H1 (cell line): ENCODE results near the gene ZNF541. TPM values are rescaled to one million over a fixed set of nuclear protein-coding genes. Genes with fewer than 3 reads are reported as not detected.
A peak's percentile ranks its signal among the peaks of the same experiment; 100 is the strongest.

Experiments used
- CTCF ChIA-PET: fragments of 300-600 bp; sonication (Branson Sonifier 250); formaldehyde crosslinking; loops from one replicate; lab custom pipeline; 2021; ENCODE audit not compliant: partially characterized antibody; lab: Charles Lee
- POLR2A ChIA-PET: fragments of 300-600 bp; sonication (Branson Sonifier 250); formaldehyde crosslinking; loops from one replicate; lab custom pipeline; 2021; ENCODE audit warnings: inconsistent platforms; ENCODE audit not compliant: partially characterized antibody; lab: Charles Lee
- DNase-seq, 2 experiments: peaks; one replicate each; pipeline versions ENCODE4 v3.0.0 to v3.0.0-alpha.2; 2010 to 2022; ENCODE audit warnings: low spot score in 2 of 2, low read depth in 1 of 2, mixed read lengths in 1 of 2
- FAIRE-seq: peaks from 2 replicates; lab custom pipeline; 2011; peaks lifted over from hg19 to GRCh38; lab: Jason Lieb, UNC
- H2AFZ ChIP-seq: 2 replicates; pipeline ENCODE4 v1.8.1; 2012; ENCODE audit warnings: low read length, inconsistent platforms
- H2AK5ac ChIP-seq: 2 replicates; pipeline ENCODE4 v1.6.1; 2013; ENCODE audit warnings: low read depth, low read length
- H2BK120ac ChIP-seq: replicated peaks from 2 replicates; pipeline ENCODE3; 2013; ENCODE audit warnings: low read depth, low read length, inconsistent platforms
- H2BK12ac ChIP-seq: 2 replicates; pipeline ENCODE4 v1.6.1; 2013; ENCODE audit warnings: low read depth, low read length
- H2BK15ac ChIP-seq: 2 replicates; pipeline ENCODE4 v1.6.1; 2013; ENCODE audit warnings: low read length
- H2BK20ac ChIP-seq: 2 replicates; pipeline ENCODE4 v1.6.1; 2013; ENCODE audit warnings: low read length
- H2BK5ac ChIP-seq: 2 replicates; pipeline ENCODE4 v1.6.1; 2013; ENCODE audit warnings: low read depth, low read length
- H3K14ac ChIP-seq: 2 replicates; pipeline ENCODE4 v1.6.1; 2013; ENCODE audit warnings: inconsistent platforms; ENCODE audit not compliant: insufficient read length
- H3K18ac ChIP-seq: 2 replicates; pipeline ENCODE4 v1.6.1; 2013; ENCODE audit warnings: low read length; ENCODE audit errors: extremely low read depth
- H3K23ac ChIP-seq: 2 replicates; pipeline ENCODE4 v1.6.1; 2013; ENCODE audit warnings: inconsistent platforms; ENCODE audit not compliant: insufficient read length
- H3K23me2 ChIP-seq: 2 replicates; pipeline ENCODE4 v1.6.1; 2013; ENCODE audit warnings: low read depth, low read length
- H3K27ac ChIP-seq: 2 replicates; pipeline ENCODE4 v1.6.1; 2011; ENCODE audit warnings: low read depth, low read length, inconsistent platforms
- H3K27me3 ChIP-seq, 4 experiments: replicated peaks in 1 of 4; 1 replicate in 1 of 4; 2 replicates in 3 of 4; pipeline versions ENCODE4 v1.6.1 to v1.8.1; 2011 to 2013; ENCODE audit warnings: low read length in 3 of 4, mild to moderate bottlenecking in 3 of 4, inconsistent platforms in 2 of 4, mixed read lengths in 2 of 4, moderate library complexity in 1 of 4; ENCODE audit not compliant: control insufficient read depth in 3 of 4, insufficient read depth in 3 of 4; ENCODE audit errors: extremely low read depth in 1 of 4
- H3K36me3 ChIP-seq, 4 experiments: 2 replicates each; pipeline versions ENCODE4 v1.6.1 to v1.8.1; 2011 to 2013; ENCODE audit warnings: mild to moderate bottlenecking in 4 of 4, low read length in 3 of 4, moderate library complexity in 2 of 4, control low read depth in 1 of 4, inconsistent platforms in 1 of 4; ENCODE audit not compliant: insufficient read depth in 4 of 4, control insufficient read depth in 2 of 4
- H3K4ac ChIP-seq: replicated peaks from 2 replicates; pipeline ENCODE3; 2013; ENCODE audit warnings: low read length, low read depth, mixed read lengths, inconsistent platforms; ENCODE audit not compliant: insufficient read length
- H3K4me1 ChIP-seq, 4 experiments: replicated peaks in 1 of 4; 1 replicate in 1 of 4; 2 replicates in 3 of 4; pipeline versions ENCODE4 v1.6.1 to v1.8.1; 2011 to 2013; ENCODE audit warnings: low read length in 3 of 4, inconsistent platforms in 2 of 4, mixed read lengths in 1 of 4; ENCODE audit not compliant: insufficient read depth in 4 of 4, control insufficient read depth in 3 of 4
- H3K4me2 ChIP-seq, 2 experiments: 2 replicates each; pipeline versions ENCODE4 v1.6.1 to v1.8.1; 2011 to 2013; ENCODE audit warnings: low read depth in 2 of 2, low read length in 2 of 2, control low read depth in 1 of 2, inconsistent platforms in 1 of 2, mild to moderate bottlenecking in 1 of 2; ENCODE audit not compliant: insufficient read depth in 1 of 2
- H3K4me3 ChIP-seq, 4 experiments: fragments of 200-600, 300-600 bp in 1 of 4; sonication (generic), shearing (Covaris generic), sonication (Bioruptor Twin) in 1 of 4; 2 replicates each; pipeline versions ENCODE4 v1.5.1 to v1.8.1; 2011 to 2016; ENCODE audit warnings: low read length in 4 of 4, low read depth in 3 of 4, control low read depth in 2 of 4, inconsistent platforms in 2 of 4, mild to moderate bottlenecking in 2 of 4, mixed read lengths in 1 of 4, moderate library complexity in 1 of 4; ENCODE audit not compliant: insufficient read depth in 2 of 4; ENCODE audit errors: extremely low read depth in 1 of 4
- H3K56ac ChIP-seq: replicated peaks from 2 replicates; pipeline ENCODE3; 2013; ENCODE audit warnings: low read depth, mild to moderate bottlenecking, mixed read lengths, low read length, inconsistent platforms; ENCODE audit not compliant: insufficient read length
- H3K79me1 ChIP-seq: 2 replicates; pipeline ENCODE4 v1.6.1; 2013; ENCODE audit warnings: low read depth, low read length, control low read depth
- H3K79me2 ChIP-seq, 2 experiments: 2 replicates each; pipeline versions ENCODE4 v1.6.1 to v1.8.1; 2012 to 2013; ENCODE audit warnings: low read length in 2 of 2, mild to moderate bottlenecking in 2 of 2, inconsistent platforms in 1 of 2; ENCODE audit not compliant: insufficient read depth in 2 of 2, control insufficient read depth in 1 of 2
- H3K9ac ChIP-seq, 4 experiments: replicated peaks in 1 of 4; 1 replicate in 1 of 4; 2 replicates in 3 of 4; pipeline versions ENCODE4 v1.6.1 to v1.8.1; 2011 to 2013; ENCODE audit warnings: low read depth in 3 of 4, low read length in 3 of 4, control low read depth in 2 of 4, mild to moderate bottlenecking in 2 of 4, moderate library complexity in 2 of 4, inconsistent platforms in 1 of 4; ENCODE audit errors: extremely low read depth in 1 of 4
- H3K9me3 ChIP-seq, 2 experiments: 2 replicates each; pipeline versions ENCODE4 v1.6.1 to v1.8.1; 2012 to 2013; ENCODE audit warnings: mild to moderate bottlenecking in 2 of 2, moderate library complexity in 2 of 2, control low read depth in 1 of 2, inconsistent platforms in 1 of 2, low read depth in 1 of 2, low read length in 1 of 2, mixed read lengths in 1 of 2; ENCODE audit not compliant: insufficient read depth in 2 of 2
- H4K20me1 ChIP-seq, 2 experiments: replicated peaks in 1 of 2; 2 replicates each; pipeline versions ENCODE3 to v1.8.1; 2011 to 2013; ENCODE audit warnings: inconsistent platforms in 2 of 2, low read length in 2 of 2, mild to moderate bottlenecking in 1 of 2; ENCODE audit not compliant: insufficient read depth in 2 of 2, control insufficient read depth in 1 of 2
- H4K5ac ChIP-seq: 2 replicates; pipeline ENCODE4 v1.6.1; 2013; ENCODE audit warnings: low read length, low read depth, mixed read lengths, inconsistent platforms; ENCODE audit not compliant: insufficient read length
- H4K8ac ChIP-seq: 2 replicates; pipeline ENCODE4 v1.8.0; 2013; ENCODE audit warnings: mild to moderate bottlenecking, moderate library complexity, low read length, inconsistent platforms; ENCODE audit not compliant: insufficient read depth; ENCODE audit errors: extremely low read depth
- H4K91ac ChIP-seq: replicated peaks from 2 replicates; pipeline ENCODE3; 2013; ENCODE audit warnings: low read length, mixed read lengths, inconsistent platforms; ENCODE audit not compliant: insufficient read length
- KDM1A ChIP-seq: fragments of 200-600, 300-600 bp; sonication (generic); IDR thresholded peaks from 2 replicates; pipeline ENCODE4 v1.7.1; 2016; ENCODE audit warnings: mild to moderate bottlenecking, low read length, borderline replicate concordance
- RNF2 ChIP-seq: fragments of 200-900, 300-1000 bp; sonication (generic); IDR thresholded peaks from 2 replicates; pipeline ENCODE4 v1.7.1; 2016; ENCODE audit warnings: borderline replicate concordance, low read depth, mild to moderate bottlenecking, antibody characterized with exemption, low read length; ENCODE audit not compliant: poor library complexity, severe bottlenecking; ENCODE audit errors: missing control alignments
- WGBS, 2 experiments: shearing (Covaris generic) in 1 of 2; methylation state at CpG; one replicate each; pipeline versions ENCODE4 v1.1.6 to v1.1.7; 2013 to 2015; ENCODE audit warnings: low lambda C conversion rate in 2 of 2, mixed read lengths in 2 of 2, inconsistent platforms in 1 of 2, low coverage in 1 of 2, missing lambda C conversion rate in 1 of 2; ENCODE audit not compliant: insufficient replicate concordance in 2 of 2, insufficient coverage in 1 of 2, insufficient read length in 1 of 2; ENCODE audit errors: extremely low coverage in 1 of 2, missing lambda C conversion rate in 1 of 2; 5-methylcytosine and 5-hydroxymethylcytosine counted together
- polyA plus RNA-seq, 7 experiments: library from polyadenylated mRNA; depleted of rRNA in 3 of 7; stranded (reverse) in 5 of 7; unstranded in 2 of 7; fragments of >200 nt in 5 of 7; fragments of 200-250 nt in 2 of 7; gene quantifications; 1 replicate in 5 of 7; 2 replicates in 1 of 7; 4 replicates in 1 of 7; pipeline versions ENCODE4 v1.2.1 to v1.2.3, GENCODE V29; 2011 to 2013; ENCODE audit warnings: missing spikeins in 2 of 7, mixed read lengths in 2 of 7
- total RNA-seq: library from RNA; stranded (reverse); fragmentation: NEBNext Ultra II Directional; extraction: Animal tissue kit (Norgen Biotek cat#: 25700); gene quantifications from 2 replicates; pipeline ENCODE4 v1.2.1, GENCODE V29; 2021

ZNF541 gene
- total and polyA plus RNA-seq, 2 of the 8 experiments (the other 6 are each of a cell fraction or from before 2014, with no cell fraction given) = 0.05 TPM; not detected in 1

GRCh38 chr19:47614559-47614958 is 41.6 kb upstream of the ZNF541 start:
- no peak overlapping the region for H3K9ac ChIP-seq
- no peak overlapping the region for H4K8ac ChIP-seq
- H2BK5ac ChIP-seq = peak overlapping the region; percentile 81
- ChIA-PET CTCF (no interaction called here), POLR2A (interaction anchor here (5.8 to 6.1 kb wide), 2 partner anchors 9 to 15 kb away, joined by 57 to 59 read pairs; no protein-coding TSS in a partner anchor)
- H2BK12ac ChIP-seq = peak overlapping the region; percentile 92
- no peak overlapping the region for H3K4me3 ChIP-seq
- no peak overlapping the region for H2AFZ ChIP-seq
- peaks cover 3% of the 10 kb centered on the region; the same call in 1 of the 2 replicates for H3K23me2 ChIP-seq
- H2BK20ac ChIP-seq = peak overlapping the region; percentile 97
- no peak overlapping the region for H3K56ac ChIP-seq
- TF ChIP-seq RNF2 = no peak
- TF ChIP-seq KDM1A = 0 out of 2 replicates have a peak, but pooled peaks have one; percentile 12
- H4K5ac ChIP-seq = no peak overlapping the region
- peaks cover 28% of the 10 kb centered on the region for H3K79me1 ChIP-seq
- no peak overlapping the region for H3K14ac ChIP-seq
- FAIRE-seq (no peak), DNase-seq (no peak)
- peaks cover 8 to 22% of the 10 kb centered on the region in 2 experiments for H4K20me1 ChIP-seq
- 95% methylated on average over 10 of the region's 10 CpGs; no CpG with 5 or more reads in 1 of the 2 experiments for WGBS, 2 experiments
- H4K91ac ChIP-seq = no peak overlapping the region
- H3K36me3 ChIP-seq = no peaks in the 10 kb centered on the region; a peak in 1 of 8 replicates
- no peak overlapping the region; a peak in 1 of 4 replicates for H3K4me2 ChIP-seq
- H3K23ac ChIP-seq = no peak overlapping the region
- H3K18ac ChIP-seq = peak overlapping the region; percentile 60; the same call in 1 of the 2 replicates
- H3K79me2 ChIP-seq = peaks cover 41 to 91% of the 10 kb centered on the region in 2 experiments
- peak overlapping the region; percentile 99; the same call in 1 of the 2 replicates for H2AK5ac ChIP-seq
- H2BK15ac ChIP-seq = peak overlapping the region; percentile 81; the same call in 1 of the 2 replicates
- no peaks in the 10 kb centered on the region for H3K9me3 ChIP-seq
- H3K4ac ChIP-seq = peak overlapping the region; percentile 64
- peak overlapping the region; percentile 32; the same call in 1 of the 2 replicates for H3K27ac ChIP-seq
- H2BK120ac ChIP-seq = no peak overlapping the region
- no peaks in the 10 kb centered on the region for H3K27me3 ChIP-seq
- peaks cover 21 to 54% (median 36%) of the 10 kb centered on the region in 4 experiments for H3K4me1 ChIP-seq
